Esophagus squamous epithelium (tissue), 4 donors: ENCODE data around the gene HSF5.

Experiments
- CTCF ChIP-seq, 6 experiments: fragments of 450-650 bp in 4 of 6; fragments of 200-600 bp in 2 of 6; sonication (generic) in 2 of 6; IDR thresholded peaks; one replicate each; pipeline ENCODE4 v1.5.1; 2016 to 2019; ENCODE audit warnings: antibody characterized with exemption in 6 of 6, mild to moderate bottlenecking in 4 of 6, moderate library complexity in 4 of 6
- POLR2A ChIP-seq, 4 donors: fragments of 450-650 bp; IDR thresholded peaks; one replicate each; pipeline ENCODE4 v1.6.1; 2017; ENCODE audit warnings: antibody characterized with exemption in 4 of 4, mild to moderate bottlenecking in 4 of 4, moderate library complexity in 3 of 4

- TF ChIP-seq CTCF (IDR thresholded peaks at IDR 0.05) (no peak), POLR2A (IDR thresholded peaks at IDR 0.05) (no peak)
Measured at GRCh38 chr17:58375811-58376210, 112.4 kb downstream of the HSF5 start.
